GM23248 (cell line): Measurements from ENCODE around the gene GP1BA. TPM values are rescaled to one million over a fixed set of nuclear protein-coding genes. Genes with fewer than 3 reads are reported as not detected.

Experiments used
- DNase-seq: peaks from one replicate; pipeline ENCODE4 v3.0.0-alpha.2; 2015
- H2AFZ ChIP-seq: fragments of 200-600 bp; sonication (generic); 2 replicates; pipeline ENCODE4 v1.6.1; 2016; ENCODE audit warnings: antibody characterized with exemption
- H3F3A ChIP-seq: fragments of 200-600 bp; sonication (generic); 2 replicates; pipeline ENCODE4 v1.6.1; 2016; ENCODE audit warnings: mild to moderate bottlenecking, antibody characterized with exemption, mixed run types; ENCODE audit not compliant: insufficient read depth
- H3K27ac ChIP-seq: fragments of 200-600 bp; sonication (generic); 2 replicates; pipeline ENCODE4 v1.5.1; 2016; ENCODE audit warnings: mild to moderate bottlenecking
- H3K27me3 ChIP-seq: fragments of 200-600 bp; sonication (generic); replicated peaks from 2 replicates; pipeline ENCODE4 v1.6.1; 2016; ENCODE audit warnings: mild to moderate bottlenecking; ENCODE audit not compliant: insufficient read depth
- H3K36me3 ChIP-seq: fragments of 200-600 bp; sonication (generic); 2 replicates; pipeline ENCODE4 v1.6.1; 2016; ENCODE audit warnings: low read depth, mild to moderate bottlenecking
- H3K4me1 ChIP-seq: fragments of 200-600 bp; sonication (generic); 2 replicates; pipeline ENCODE4 v1.6.1; 2016; ENCODE audit warnings: mild to moderate bottlenecking; ENCODE audit not compliant: insufficient read depth
- H3K4me2 ChIP-seq: fragments of 200-600 bp; sonication (generic); one replicate; pipeline ENCODE4 v1.6.1; 2016; ENCODE audit warnings: mild to moderate bottlenecking; ENCODE audit not compliant: unreplicated experiment
- H3K4me3 ChIP-seq: fragments of 200-600 bp; sonication (generic); 2 replicates; pipeline ENCODE4 v1.5.1; 2016; ENCODE audit warnings: mild to moderate bottlenecking
- H3K79me2 ChIP-seq: fragments of 200-600 bp; sonication (generic); 2 replicates; pipeline ENCODE4 v1.6.1; 2016; ENCODE audit warnings: mild to moderate bottlenecking; ENCODE audit not compliant: insufficient read depth
- H3K9ac ChIP-seq: fragments of 200-600 bp; sonication (generic); 2 replicates; pipeline ENCODE4 v1.6.1; 2016; ENCODE audit warnings: mild to moderate bottlenecking
- H3K9me2 ChIP-seq: fragments of 200-600 bp; sonication (generic); 2 replicates; pipeline ENCODE4 v1.6.1; 2016; ENCODE audit warnings: mixed run types, mild to moderate bottlenecking, moderate library complexity; ENCODE audit not compliant: insufficient read depth
- H3K9me3 ChIP-seq: fragments of 200-600 bp; sonication (generic); one replicate; pipeline ENCODE4 v1.6.1; 2017; ENCODE audit warnings: low read depth
- H4K20me1 ChIP-seq: fragments of 200-600 bp; sonication (generic); 2 replicates; pipeline ENCODE4 v1.6.0; 2016; ENCODE audit not compliant: insufficient read depth
- EZH2 ChIP-seq: fragments of 200-600 bp; sonication (generic); IDR thresholded peaks from 2 replicates; pipeline ENCODE4 v1.6.1; 2018; ENCODE audit warnings: antibody characterized with exemption, mild to moderate bottlenecking; ENCODE audit not compliant: insufficient read depth, poor library complexity, severe bottlenecking
- EZH2phosphoT487 ChIP-seq: fragments of 200-600 bp; sonication (generic); IDR thresholded peaks from 2 replicates; pipeline ENCODE4 v1.6.1; 2018; ENCODE audit warnings: antibody characterized with exemption, moderate library complexity, mild to moderate bottlenecking, low read depth; ENCODE audit not compliant: insufficient read depth
- WGBS, 2 experiments: methylation state at CpG; one replicate each; pipeline ENCODE4 v1.1.6; 2015 to 2017; ENCODE audit warnings: low lambda C conversion rate in 2 of 2, low coverage in 1 of 2; ENCODE audit errors: missing lambda C conversion rate in 2 of 2; 5-methylcytosine and 5-hydroxymethylcytosine counted together
- in situ Hi-C: fragments of 300-500 bp; cut with MboI; formaldehyde crosslinking; loops from 2 replicates; pipeline ENCODE4 v1.15.0; 2020
- polyA plus RNA-seq: library from polyadenylated mRNA; unstranded; fragments of >200 nt; fragmentation: Nextera tagmentation; extraction: Ambion mirVana; gene quantifications from 2 replicates; pipeline ENCODE4 v1.2.1, GENCODE V29; 2016
- total RNA-seq: library from RNA; depleted of rRNA; stranded (reverse); fragments of >200 nt; shearing (Covaris generic); gene quantifications from 2 replicates; pipeline ENCODE4 v1.2.3, GENCODE V29; 2014

The GP1BA gene
- total and polyA plus RNA-seq, 2 experiments from 2014 or later, result 0.18 TPM; not detected in 1

DNA sequence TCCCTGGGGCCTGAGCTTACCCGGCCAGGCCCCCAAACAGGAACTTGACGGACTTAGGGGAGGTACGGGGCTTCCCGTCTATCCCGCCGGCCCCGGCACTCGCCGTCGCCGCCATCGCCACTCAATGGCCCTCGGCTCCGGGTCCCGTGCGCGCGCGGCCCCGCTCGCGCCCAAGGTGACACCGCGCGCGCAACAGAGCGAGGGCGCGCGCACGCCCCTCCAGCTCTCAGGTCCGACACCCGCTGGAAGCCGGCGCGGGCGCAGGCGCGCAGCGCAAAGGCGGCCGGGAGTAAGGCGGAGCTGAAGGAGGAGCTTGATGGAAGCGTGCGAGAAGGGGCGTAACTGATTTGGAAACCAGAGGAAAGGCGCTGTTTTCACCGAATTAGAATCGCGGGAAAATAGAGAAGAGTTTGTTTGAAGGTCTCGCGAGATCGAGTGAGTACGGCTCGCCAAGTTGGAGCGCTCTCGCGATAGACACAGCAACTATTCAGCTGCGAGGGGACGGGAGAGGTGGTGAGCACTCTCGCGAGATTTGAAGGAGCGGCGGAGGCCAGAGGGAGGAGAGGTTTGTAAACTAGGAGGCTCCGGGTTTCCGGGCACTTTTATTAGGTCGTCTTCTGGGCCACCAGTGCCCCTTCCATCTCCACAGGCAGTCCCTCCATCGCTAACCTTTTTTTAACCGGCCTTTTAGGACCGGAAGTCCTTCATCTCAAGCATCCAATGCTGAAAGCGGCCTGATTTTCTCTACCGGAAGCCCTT, 7.9 kb downstream of the GP1BA start, which contains the start of the genes RNF167 and SLC25A11:
RNF167 (plus strand) TSS at position 473 of the 759 bp plus-strand sequence. CDS start 642 bp downstream, outside the sequence.
SLC25A11 (minus strand) TSS at position 251 of the 759 bp plus-strand sequence; CDS start at position 115, 136 bp downstream.
- TF ChIP-seq EZH2phosphoT487 (no peak), EZH2 (no peak)
- no peaks in the 10 kb centered on the region for H3K36me3 ChIP-seq
- peaks cover 41% of the 10 kb centered on the region for H3F3A ChIP-seq
- peak; percentile 100 for DNase-seq
- WGBS, 2 experiments, result 1 to 2% methylated on average over 59 to 72 of the region's 72 CpGs
- H3K4me2 ChIP-seq, result peak within 1 kb of the TSS; percentile 93
- H3K27me3 ChIP-seq, result no peaks in the 10 kb centered on the region
- peak within 1 kb of the TSS; percentile 94 for H3K4me3 ChIP-seq
- peak within 1 kb of the TSS; percentile 94 for H3K9ac ChIP-seq
- peaks cover 22% of the 10 kb centered on the region for H3K4me1 ChIP-seq
- peak within 1 kb of the TSS; percentile 81 for H2AFZ ChIP-seq
- H3K79me2 ChIP-seq, result peaks cover 62% of the 10 kb centered on the region
- peak within 1 kb of the TSS; percentile 80 for H3K27ac ChIP-seq
- 0 out of 2 replicates have a peak, but pooled peaks cover 6% of the 10 kb centered on the region for H4K20me1 ChIP-seq
- in situ Hi-C loops, result no loop called here
- no peaks in the 10 kb centered on the region for H3K9me3 ChIP-seq
- H3K9me2 ChIP-seq, result no peaks in the 10 kb centered on the region

DNA sequence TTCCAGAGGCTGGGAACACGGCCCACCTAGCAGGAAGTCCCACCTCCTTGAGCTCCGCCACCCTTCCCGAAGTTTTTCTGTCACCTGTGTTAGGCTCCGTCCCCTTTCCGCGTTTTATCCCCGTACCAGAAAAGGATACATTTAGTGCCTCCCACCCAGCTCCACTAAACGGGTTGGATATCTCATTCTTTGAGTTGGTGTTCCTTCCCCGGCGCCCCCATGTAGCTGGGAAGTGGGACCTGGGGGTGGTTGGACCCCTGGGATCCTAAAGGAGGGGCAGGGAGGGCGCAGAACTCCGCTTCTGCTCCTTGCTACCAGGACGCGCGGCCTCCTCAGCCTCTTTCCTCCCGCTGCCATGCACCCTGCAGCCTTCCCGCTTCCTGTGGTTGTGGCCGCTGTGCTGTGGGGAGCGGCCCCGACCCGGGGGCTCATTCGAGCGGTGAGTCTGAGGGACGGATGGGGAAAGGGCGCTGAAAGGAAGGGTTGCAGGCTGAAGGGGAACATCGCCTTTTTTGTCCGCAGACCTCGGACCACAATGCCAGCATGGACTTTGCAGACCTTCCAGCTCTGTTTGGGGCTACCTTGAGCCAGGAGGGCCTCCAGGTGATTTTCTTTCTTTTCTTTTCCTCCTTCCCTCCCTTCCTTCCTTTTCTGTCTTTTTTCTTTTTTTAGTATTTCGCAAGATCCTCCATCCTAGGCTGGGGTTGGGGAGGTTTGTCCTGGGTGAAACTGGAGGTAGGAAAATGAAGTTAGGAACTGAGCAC, 8.7 kb downstream of the GP1BA start:
- Histone ChIP-seq H3K4me3 (peak overlapping the region; percentile 94), H3F3A (peaks cover 47% of the 10 kb centered on the region), H3K4me2 (peak overlapping the region; percentile 93), H3K4me1 (peaks cover 28% of the 10 kb centered on the region), H3K9me3 (no peaks in the 10 kb centered on the region), H3K27me3 (no peaks in the 10 kb centered on the region), H4K20me1 (peaks cover 6% of the 10 kb centered on the region; the same call in 1 of the 2 replicates), H3K79me2 (peaks cover 70% of the 10 kb centered on the region), H3K36me3 (peaks cover 3% of the 10 kb centered on the region; the same call in 1 of the 2 replicates), H3K9ac (peak overlapping the region; percentile 94), H2AFZ (peak overlapping the region; percentile 81), H3K9me2 (no peaks in the 10 kb centered on the region), H3K27ac (peak overlapping the region; percentile 80)
- TF ChIP-seq EZH2phosphoT487 (no peak), EZH2 (no peak)
- peak; percentile 91 for DNase-seq
- in situ Hi-C loops, result no loop called here
- WGBS, 2 experiments, result 1 to 2% methylated on average over 27 to 29 of the region's 29 CpGs

DNA sequence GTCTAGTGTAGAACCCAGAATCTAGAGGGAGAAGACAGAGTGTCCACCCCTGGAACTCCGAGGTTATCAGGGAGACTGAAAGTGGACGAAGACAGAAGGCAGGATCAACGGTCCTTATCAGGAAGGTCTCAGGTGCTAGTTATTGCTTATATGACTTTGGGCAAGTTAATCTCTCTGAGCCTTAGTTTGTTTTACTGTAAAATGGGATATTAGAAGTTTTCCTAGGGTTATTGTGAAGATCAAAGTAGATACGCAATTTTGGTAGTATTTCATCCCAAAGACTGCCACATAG, 9.2 kb downstream of the GP1BA start:
- peak overlapping the region; percentile 81; the same call in 1 of the 2 replicates for H2AFZ ChIP-seq
- in situ Hi-C loops, result no loop called here
- H3K36me3 ChIP-seq, result peaks cover 5% of the 10 kb centered on the region
- peaks cover 29% of the 10 kb centered on the region for H3K4me1 ChIP-seq
- peak overlapping the region; percentile 93 for H3K4me2 ChIP-seq
- no peaks in the 10 kb centered on the region for H3K9me3 ChIP-seq
- H4K20me1 ChIP-seq, result peaks cover 6% of the 10 kb centered on the region; the same call in 1 of the 2 replicates
- no peaks in the 10 kb centered on the region for H3K27me3 ChIP-seq
- peak overlapping the region; percentile 94 for H3K4me3 ChIP-seq
- H3K27ac ChIP-seq, result peak overlapping the region; percentile 80
- 34 to 48% methylated on average over 4 of the region's 4 CpGs for WGBS, 2 experiments
- H3F3A ChIP-seq, result peaks cover 51% of the 10 kb centered on the region
- peaks cover 75% of the 10 kb centered on the region for H3K79me2 ChIP-seq
- TF ChIP-seq EZH2phosphoT487 (no peak), EZH2 (no peak)
- no peaks in the 10 kb centered on the region for H3K9me2 ChIP-seq
- H3K9ac ChIP-seq, result peak overlapping the region; percentile 94
- no peak for DNase-seq

DNA sequence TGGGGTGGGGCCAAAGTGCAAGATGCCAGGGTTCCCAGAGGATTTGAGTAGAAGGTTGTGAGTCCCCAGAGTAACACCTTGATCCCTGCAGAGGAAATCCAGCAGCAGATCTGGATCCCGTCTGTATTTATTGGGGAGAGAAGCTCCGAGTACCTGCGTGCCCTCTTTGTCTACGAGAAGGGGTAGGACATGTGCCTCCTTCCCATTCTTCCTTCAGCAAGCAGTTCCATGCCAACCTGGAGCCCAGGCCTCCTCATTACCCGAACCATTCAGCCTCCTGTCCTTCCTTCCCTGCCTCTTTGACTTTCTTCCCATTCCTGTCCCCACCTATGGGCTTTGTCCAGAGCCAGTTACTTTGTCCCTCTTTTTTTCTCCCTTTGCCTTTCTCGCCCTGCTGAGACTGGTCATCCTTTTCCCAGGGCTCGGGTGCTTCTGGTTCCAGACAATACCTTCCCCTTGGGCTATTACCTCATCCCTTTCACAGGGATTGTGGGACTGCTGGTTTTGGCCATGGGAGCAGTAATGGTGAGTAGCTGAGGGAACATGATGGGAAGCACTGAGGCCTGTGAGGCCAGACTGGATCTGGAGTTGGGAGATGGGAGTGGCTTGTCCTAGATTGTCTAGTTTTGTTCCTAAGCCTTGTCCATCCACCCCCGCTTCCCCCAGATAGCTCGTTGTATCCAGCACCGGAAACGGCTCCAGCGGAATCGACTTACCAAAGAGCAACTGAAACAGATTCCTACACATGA, 10.9 kb downstream of the GP1BA start:
- Histone ChIP-seq H3K4me2 (no peak overlapping the region), H3K9me3 (no peaks in the 10 kb centered on the region), H3K27me3 (no peaks in the 10 kb centered on the region), H3K9ac (peak overlapping the region; percentile 94; the same call in 1 of the 2 replicates), H3K79me2 (peaks cover 90% of the 10 kb centered on the region), H3F3A (peaks cover 60% of the 10 kb centered on the region), H3K9me2 (no peaks in the 10 kb centered on the region), H4K20me1 (peaks cover 6% of the 10 kb centered on the region; the same call in 1 of the 2 replicates), H3K36me3 (peaks cover 11% of the 10 kb centered on the region), H3K4me3 (no peak overlapping the region), H3K27ac (peak overlapping the region; percentile 91), H2AFZ (no peak overlapping the region), H3K4me1 (peaks cover 29% of the 10 kb centered on the region)
- DNase-seq, result peak; percentile 25
- TF ChIP-seq EZH2 (no peak), EZH2phosphoT487 (no peak)
- 74 to 76% methylated on average over 13 of the region's 13 CpGs for WGBS, 2 experiments
- in situ Hi-C loops, result no loop called here
